Vagina (tissue), 2 donors: ENCODE data around the gene PRSS35. TPM values are rescaled to one million over a fixed set of nuclear protein-coding genes. Genes with fewer than 3 reads are reported as not detected.
"Not testable (repeated sequence)": the region's sequence is repeated elsewhere in the genome, so short reads cannot be mapped to it uniquely, and the experiment has no call there.

ENCODE experiments used
- DNase-seq, 2 donors: peaks; one replicate each; pipeline ENCODE4 v3.0.0-alpha.2; 2017; ENCODE audit errors: extremely low spot score in 2 of 2
- H3K27ac ChIP-seq: fragments of 200-600 bp; sonication (generic); one replicate; pipeline ENCODE4 v1.5.1; 2019
- H3K27me3 ChIP-seq: fragments of 200-600 bp; sonication (generic); one replicate; pipeline ENCODE4 v1.5.1; 2019
- H3K36me3 ChIP-seq, 2 donors: fragments of 200-600 bp; sonication (generic); one replicate each; pipeline ENCODE4 v1.5.1; 2017 to 2019
- H3K4me1 ChIP-seq: fragments of 200-600 bp; sonication (generic); one replicate; pipeline ENCODE4 v1.5.1; 2019
- H3K4me3 ChIP-seq, 2 donors: fragments of 200-600 bp; sonication (generic); 1 replicate in 1 of 2; 2 replicates in 1 of 2; pipeline ENCODE4 v1.5.1; 2016 to 2019
- H3K9me3 ChIP-seq: fragments of 200-600 bp; sonication (generic); one replicate; pipeline ENCODE4 v1.5.1; 2019
- CTCF ChIP-seq, 3 experiments: fragments of 450-650 bp in 2 of 3; fragments of 200-600 bp in 1 of 3; sonication (generic) in 1 of 3; IDR thresholded peaks; one replicate each; pipeline ENCODE4 v1.5.1; 2017 to 2019; ENCODE audit warnings: antibody characterized with exemption in 3 of 3, mild to moderate bottlenecking in 2 of 3, moderate library complexity in 2 of 3
- POLR2A ChIP-seq, 2 donors: fragments of 450-650 bp; IDR thresholded peaks; one replicate each; pipeline ENCODE4 v1.6.1; 2017; ENCODE audit warnings: antibody characterized with exemption in 2 of 2, mild to moderate bottlenecking in 2 of 2, moderate library complexity in 2 of 2
- POLR2AphosphoS5 ChIP-seq, 2 donors: sonication (generic); formaldehyde crosslinking; IDR thresholded peaks; one replicate each; pipeline ENCODE4 v1.9.0; 2017; ENCODE audit warnings: antibody characterized with exemption in 2 of 2, mild to moderate bottlenecking in 2 of 2, low read depth in 1 of 2; ENCODE audit not compliant: insufficient read depth in 1 of 2
- intact Hi-C: fragments of 100-400 bp; cut with DNase I; formaldehyde crosslinking; loops from one replicate; pipeline ENCODE4 v1.15.1; 2023
- total RNA-seq: library from RNA; depleted of rRNA; stranded (reverse); fragments of >200 nt; gene quantifications from one replicate; pipeline ENCODE4 v1.2.3, GENCODE V29; 2016

The PRSS35 gene
- total RNA-seq, 1 donor from 2014 or later: not detected

- no peak for DNase-seq
- no peak for TF ChIP-seq POLR2AphosphoS5 (IDR thresholded peaks at IDR 0.05; ENCODE audit: insufficient read depth in 1 of 2, low read depth in 1 of 2)
- TF ChIP-seq CTCF (IDR thresholded peaks at IDR 0.05): no peak
- no peak for TF ChIP-seq POLR2A (IDR thresholded peaks at IDR 0.05)
Measured at GRCh38 chr6:83558975-83559374, 46.6 kb downstream of the PRSS35 start.

GRCh38 chr6:83571663-83572185, 59.4 kb downstream of the PRSS35 start:
- H3K4me3 ChIP-seq, intact Hi-C loops, H3K27ac ChIP-seq, H3K9me3 ChIP-seq, H3K27me3 ChIP-seq, H3K4me1 ChIP-seq, H3K36me3 ChIP-seq, DNase-seq: not testable (repeated sequence)

More at GRCh38 chr6:83558975-83559374, 46.6 kb downstream of the PRSS35 start:
- intact Hi-C loops: no loop called here
- no peaks in the 10 kb centered on the region for H3K36me3 ChIP-seq
- no peaks in the 10 kb centered on the region for H3K9me3 ChIP-seq
- no peaks in the 10 kb centered on the region for H3K27me3 ChIP-seq
- no peak overlapping the region for H3K4me3 ChIP-seq
- H3K4me1 ChIP-seq: no peaks in the 10 kb centered on the region
- no peak overlapping the region for H3K27ac ChIP-seq

GRCh38 chr6:83574783-83575182, 62.4 kb downstream of the PRSS35 start:
- Histone ChIP-seq H3K36me3 (no peaks in the 10 kb centered on the region), H3K9me3 (no peaks in the 10 kb centered on the region), H3K27ac (no peak overlapping the region), H3K27me3 (no peaks in the 10 kb centered on the region), H3K4me1 (no peaks in the 10 kb centered on the region), H3K4me3 (no peak overlapping the region)
- intact Hi-C loops: no loop called here
- TF ChIP-seq POLR2A (IDR thresholded peaks at IDR 0.05): no peak
- TF ChIP-seq CTCF (IDR thresholded peaks at IDR 0.05): no peak
- TF ChIP-seq POLR2AphosphoS5 (IDR thresholded peaks at IDR 0.05; ENCODE audit: insufficient read depth in 1 of 2, low read depth in 1 of 2): no peak
- DNase-seq: no peak

Other genes starting within 250 kb of the PRSS35 start
- gene ME1, start 81.5 kb upstream of the PRSS35 start, total RNA-seq: 12.8 TPM
- gene SNAP91, start 196.6 kb downstream of the PRSS35 start, total RNA-seq: 4.7 TPM